ENCODE measurements around the gene ROBO4. TPM values are rescaled to one million over a fixed set of nuclear protein-coding genes. Genes with fewer than 3 reads are reported as not detected.

ROBO4 gene
- total and polyA plus RNA-seq, 2 of the 13 experiments (the other 11 are each of a cell fraction or from before 2014, with no cell fraction given) = 0.07 to 1.1 TPM

GRCh38 chr11:124843616-124843910, 54.1 kb downstream of the ROBO4 start:
- FAIRE-seq = no peak
- H4K20me1 ChIP-seq (ENCODE audit: insufficient read depth, low read length) = no peaks in the 10 kb centered on the region
- H2AFZ ChIP-seq (ENCODE audit: low read length) = no peak overlapping the region
- ChIA-PET CTCF (ENCODE audit: low intra/inter-chr PET ratio, low total read pairs) (no interaction called here), POLR2A (no interaction called here)
- no TSS peak for BruUV-seq (replicated peaks)
- DNase-seq (ENCODE audit: low spot score) = no peak
- H3K9me3 ChIP-seq (ENCODE audit: low read length) = no peaks in the 10 kb centered on the region
- H3K27ac ChIP-seq (ENCODE audit: extremely low read length, insufficient read depth, low read length) = no peak overlapping the region
- 31% methylated on average over 3 of the region's 8 CpGs for WGBS (ENCODE audit: low lambda C conversion rate)
- in situ Hi-C loops (cut with HindIII; ENCODE audit: extremely low pct_ligation_motif_present, low pct_unique_long_range_greater_than_20kb) = no loop called here
- H3K27me3 ChIP-seq (ENCODE audit: control insufficient read depth in 1 of 2, insufficient read depth in 2 of 2, low read length in 2 of 2) = peaks cover 19 to 93% of the 10 kb centered on the region in 2 experiments
- no peak overlapping the region for H3K4me2 ChIP-seq (ENCODE audit: low read depth, low read length)
- H3K36me3 ChIP-seq (replicated peaks in 1 of 2; ENCODE audit: control insufficient read depth in 1 of 2, insufficient read depth in 2 of 2, low read length in 2 of 2) = no peaks in the 10 kb centered on the region
- intact Hi-C loops (cut with micrococcal nuclease; ENCODE audit: unreplicated experiment) = no loop called here
- no peak for TF ChIP-seq ZNF546 (CRISPR knock-in tag; conservative IDR thresholded peaks at IDR 0.05)
- TF ChIP-seq ZNF142 (CRISPR knock-in tag; IDR thresholded peaks at IDR 0.05) = no peak
- no peak for TF ChIP-seq CSRNP2 (CRISPR knock-in tag; conservative IDR thresholded peaks at IDR 0.05; ENCODE audit: low read depth)
- no peak for TF ChIP-seq MIER3 (CRISPR knock-in tag; IDR thresholded peaks at IDR 0.05; ENCODE audit: borderline replicate concordance)
- TF ChIP-seq PBX3 (CRISPR knock-in tag; IDR thresholded peaks at IDR 0.05; ENCODE audit: borderline replicate concordance) = no peak
- no peak for TF ChIP-seq ZNF253 (CRISPR knock-in tag; IDR thresholded peaks at IDR 0.05; ENCODE audit: borderline replicate concordance)
- peak; percentile 61; the same call in 1 of the 2 replicates for TF ChIP-seq EZH2 (conservative IDR thresholded peaks at IDR 0.05; ENCODE audit: low read depth, low read length)
- no peak for TF ChIP-seq KLF9 (CRISPR knock-in tag; IDR thresholded peaks at IDR 0.05; ENCODE audit: low read depth)
- TF ChIP-seq ZNF614 (CRISPR knock-in tag; IDR thresholded peaks at IDR 0.05; ENCODE audit: borderline replicate concordance) = no peak
- no peak for TF ChIP-seq ZNF660 (CRISPR knock-in tag; IDR thresholded peaks at IDR 0.05; ENCODE audit: borderline replicate concordance, low read depth)
- peak; percentile 41; the same call in 1 of the 2 replicates for TF ChIP-seq ZNF629 (CRISPR knock-in tag; conservative IDR thresholded peaks at IDR 0.05)
- TF ChIP-seq ZNF513 (CRISPR knock-in tag; conservative IDR thresholded peaks at IDR 0.05) = no peak
- no peak for TF ChIP-seq POLR2A (IDR thresholded peaks at IDR 0.05; ENCODE audit: insufficient read depth in 1 of 2, low read depth in 2 of 2, low read length in 2 of 2)
- TF ChIP-seq RXRA (CRISPR knock-in tag; IDR thresholded peaks at IDR 0.05) = no peak
- peaks cover 23% of the 10 kb centered on the region for H3K4me1 ChIP-seq (ENCODE audit: insufficient read depth, low read length)
- no peak overlapping the region for H3K9ac ChIP-seq (ENCODE audit: insufficient read depth, low read depth, low read length)
- H3K4me3 ChIP-seq (replicated peaks in 1 of 3; ENCODE audit: insufficient read depth in 1 of 3, low read depth in 2 of 3, low read length in 3 of 3) = no peak overlapping the region
- no peak for ATAC-seq
- no peaks in the 10 kb centered on the region for H3K79me2 ChIP-seq (ENCODE audit: insufficient read depth, low read length)

Measured in HepG2 (cell line).